ENCODE measurements around the gene MYO18B.

The MYO18B gene

GRCh38 chr22:25750569-25751173, 8.7 kb downstream of the MYO18B start:
- DNase-seq (ENCODE audit: low read depth) = no peak

DNA sequence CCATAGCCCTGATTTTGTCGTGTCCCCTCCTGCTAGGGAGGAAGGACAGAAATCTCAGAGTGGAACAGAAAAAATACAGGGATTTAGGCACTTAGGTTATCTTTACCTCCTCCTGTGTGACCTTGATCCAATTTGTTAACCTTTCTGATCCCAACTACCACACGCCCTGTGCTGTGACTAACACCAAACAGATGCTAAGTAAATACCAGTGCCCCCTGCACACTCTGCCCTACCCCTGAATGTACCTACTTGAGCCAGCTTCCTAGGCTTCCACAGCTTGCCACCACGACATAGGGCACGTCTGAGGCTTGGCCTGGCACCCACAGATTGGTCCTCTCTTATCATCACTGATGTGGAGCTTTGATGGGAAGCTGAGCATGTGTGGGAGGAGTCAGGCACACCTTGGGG, 9.2 kb downstream of the MYO18B start:
- DNase-seq (ENCODE audit: low read depth) = no peak

GRCh38 chr22:25752615-25753214, 10.7 kb downstream of the MYO18B start:
- DNase-seq (ENCODE audit: low read depth) = no peak

DNA sequence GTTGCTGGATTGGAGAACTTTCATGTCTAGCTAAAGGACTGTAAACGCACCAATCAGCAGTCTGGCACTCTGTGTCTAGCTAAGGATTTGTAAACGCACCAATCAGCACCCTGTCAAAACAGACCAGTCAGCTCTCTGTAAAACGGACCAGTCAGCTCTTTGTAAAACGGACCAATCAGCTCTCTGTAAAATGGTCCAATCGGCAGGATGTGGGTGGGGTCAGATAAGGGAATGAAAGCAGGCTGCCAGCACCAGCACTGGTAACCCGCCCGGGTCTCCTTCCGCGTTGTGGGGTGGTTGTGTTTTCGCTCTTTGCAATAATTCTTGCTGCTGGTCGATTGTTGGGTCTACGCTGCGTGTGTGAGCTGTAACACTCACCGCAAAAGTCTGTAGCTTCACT, 11.3 kb downstream of the MYO18B start:
- DNase-seq (ENCODE audit: low read depth) = no peak

DNA sequence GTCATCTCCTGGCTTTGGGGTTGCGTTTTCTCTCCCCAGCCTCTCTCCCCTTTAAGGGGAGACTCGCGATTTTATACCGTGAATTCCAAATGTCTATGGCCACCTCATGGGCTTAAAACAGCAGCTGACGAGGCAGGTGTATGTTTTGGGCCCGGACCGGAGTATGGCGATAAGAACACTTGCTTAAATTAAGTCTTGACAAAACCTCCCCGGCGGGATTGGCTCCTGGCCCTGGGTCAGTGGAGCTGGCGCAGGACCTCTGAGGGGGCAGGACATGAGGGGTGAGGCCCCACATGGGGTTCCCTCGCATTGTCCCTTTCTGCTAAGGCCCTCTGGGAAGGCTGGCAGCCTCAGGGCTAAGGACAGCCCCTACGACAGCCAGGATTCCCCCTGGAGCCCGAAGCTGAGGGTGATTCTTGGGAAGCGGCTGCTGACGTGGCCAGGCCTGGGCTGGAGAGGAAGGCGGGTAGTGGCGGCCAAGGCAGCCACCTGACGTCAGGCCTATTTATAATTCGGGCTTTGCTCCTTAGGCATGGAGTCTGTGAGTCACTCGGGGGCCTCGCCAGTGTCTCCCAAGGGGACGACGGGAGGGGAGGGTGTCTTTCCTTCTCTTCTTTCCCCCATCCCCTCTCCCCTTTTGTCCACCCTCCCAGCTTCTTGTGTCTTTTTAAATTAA, 12.7 kb downstream of the MYO18B start:
- DNase-seq (ENCODE audit: low read depth) = no peak

DNA sequence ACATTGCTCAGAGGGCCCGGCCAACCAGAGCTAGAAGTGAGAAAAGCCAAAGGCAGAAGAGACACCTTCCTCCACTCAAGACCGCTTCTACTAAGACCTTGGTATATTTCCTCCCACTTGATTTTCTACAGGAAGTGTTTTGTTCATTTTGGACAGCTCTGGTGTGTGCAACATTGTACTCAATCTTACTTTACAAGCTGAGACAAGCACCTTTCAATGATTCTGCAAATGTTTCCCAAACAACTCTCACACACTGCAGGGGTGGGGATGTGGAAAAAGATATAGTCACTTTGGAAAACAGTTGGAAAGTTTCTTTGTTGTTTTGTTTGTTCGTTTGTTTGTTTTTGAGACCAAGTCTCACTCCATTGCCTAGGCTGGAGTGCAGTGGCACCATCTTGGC, 15.7 kb downstream of the MYO18B start:
- no peak for DNase-seq (ENCODE audit: low read depth)

DNA sequence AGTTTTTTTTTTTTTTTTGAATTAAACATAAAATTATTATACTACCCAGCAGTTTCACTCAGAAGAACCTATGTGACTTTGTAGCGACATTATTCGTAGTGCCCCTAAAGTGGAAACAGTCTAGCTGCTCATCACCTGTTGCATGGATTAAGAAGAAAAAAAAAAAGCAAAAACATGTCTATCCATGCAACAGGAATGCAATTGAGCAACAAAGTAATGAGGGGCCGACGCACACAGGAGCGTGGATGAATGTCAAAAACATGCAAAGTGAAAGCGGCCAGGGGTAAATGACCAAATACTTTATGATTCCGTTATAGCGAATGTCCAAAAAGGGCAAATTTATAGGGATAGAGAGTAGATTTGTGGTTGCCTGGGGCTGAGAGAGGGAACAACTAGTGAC, 16.3 kb downstream of the MYO18B start:
- no peak for DNase-seq (ENCODE audit: low read depth)

GRCh38 chr22:25759825-25760231, 17.8 kb downstream of the MYO18B start:
- no peak for DNase-seq (ENCODE audit: low read depth)

DNA sequence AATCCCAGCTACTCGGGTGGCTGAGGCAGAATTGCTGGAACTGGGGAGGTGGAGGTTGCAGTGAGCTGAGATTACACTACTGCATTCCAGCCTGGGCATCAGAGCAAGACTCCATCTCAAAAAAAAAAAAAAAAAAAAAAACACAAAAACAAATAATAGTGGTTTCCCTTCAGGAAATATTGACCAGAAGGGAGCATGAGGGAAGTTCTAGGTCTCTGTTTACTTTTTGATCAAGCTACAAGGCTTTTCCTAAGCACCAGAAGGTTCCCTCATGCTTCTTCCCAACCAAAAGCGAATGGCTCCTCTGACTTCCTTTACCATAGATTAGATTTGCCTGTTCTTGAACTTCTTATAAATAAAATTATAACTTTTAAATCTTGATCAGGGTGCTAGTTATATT, 18.3 kb downstream of the MYO18B start:
- DNase-seq (ENCODE audit: low read depth) = no peak

- no peak for DNase-seq (ENCODE audit: low read depth)
These were observed 19.0 kb downstream of the MYO18B start for GRCh38 chr22:25760848-25761595.

DNA sequence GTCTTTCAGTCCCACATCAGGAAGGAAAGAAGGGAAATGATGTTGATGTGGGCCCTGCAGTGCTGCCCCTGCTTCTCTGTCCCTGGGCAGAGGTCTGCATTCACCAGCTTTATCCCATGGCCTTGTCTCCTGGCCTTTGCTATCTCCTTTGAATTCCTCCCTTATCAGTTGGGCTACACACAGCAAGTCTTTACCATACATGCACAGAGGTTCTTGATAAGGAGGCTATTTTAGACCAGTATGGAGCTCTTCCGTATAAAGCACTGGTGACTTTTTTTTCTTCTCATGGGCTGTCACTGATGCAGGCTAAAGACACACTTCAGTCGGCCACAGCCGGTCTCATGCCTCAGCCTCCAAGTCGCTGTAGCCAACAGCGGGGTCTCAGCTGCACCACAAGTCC, 20.2 kb downstream of the MYO18B start:
- no peak for DNase-seq (ENCODE audit: low read depth)

DNA sequence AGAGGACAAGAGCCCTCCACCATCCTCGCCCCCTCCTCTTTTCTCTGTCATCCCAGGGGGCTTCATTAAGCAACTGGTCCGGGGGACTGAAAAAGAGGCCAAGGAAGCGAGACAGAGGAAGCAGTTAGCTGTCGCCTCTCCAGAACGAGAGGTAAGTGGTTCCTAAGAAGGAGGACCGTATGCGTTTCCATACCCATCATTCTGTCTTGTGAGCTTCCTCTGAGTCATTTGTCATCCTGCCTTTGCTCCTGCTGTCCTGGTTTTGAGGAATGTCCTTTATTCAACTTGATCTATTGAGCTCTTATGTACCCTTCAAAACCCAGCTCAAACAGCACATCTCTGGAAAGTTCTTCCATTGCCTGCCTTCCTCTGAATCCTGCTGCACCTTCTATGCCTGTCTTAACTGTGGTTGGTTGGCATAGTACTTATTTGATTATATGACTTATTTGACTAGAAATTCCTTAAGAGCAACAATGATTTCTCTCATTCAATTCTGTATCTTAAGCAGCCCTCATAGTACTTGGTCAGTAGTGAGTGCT, 21.3 kb downstream of the MYO18B start:
- DNase-seq (ENCODE audit: low read depth) = no peak

- no peak for DNase-seq (ENCODE audit: low read depth)
These were observed 22.5 kb downstream of the MYO18B start for GRCh38 chr22:25764270-25765015.

GRCh38 chr22:25765016-25765367, 23.0 kb downstream of the MYO18B start:
- no peak for DNase-seq (ENCODE audit: low read depth)

DNA sequence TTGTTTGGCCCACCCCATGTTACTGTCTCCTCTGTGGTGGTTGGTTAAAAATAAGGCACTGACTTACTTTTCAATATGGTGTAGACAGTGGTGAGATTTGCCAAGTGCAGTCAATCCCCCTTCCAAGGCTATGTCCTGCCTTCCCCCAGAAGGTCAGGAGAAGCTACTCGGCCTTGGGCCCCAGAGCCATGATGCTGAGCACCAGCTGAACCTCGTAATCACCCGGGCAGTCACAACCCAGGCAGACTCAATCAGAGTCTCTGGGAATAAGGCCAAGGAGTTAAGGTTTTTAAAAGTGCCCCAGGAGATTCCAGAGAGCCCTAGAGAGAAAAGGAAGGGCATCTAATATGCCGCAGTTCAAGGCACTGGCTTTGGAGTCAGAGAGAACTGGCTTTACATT, 23.8 kb downstream of the MYO18B start:
- DNase-seq (ENCODE audit: low read depth) = no peak

DNA sequence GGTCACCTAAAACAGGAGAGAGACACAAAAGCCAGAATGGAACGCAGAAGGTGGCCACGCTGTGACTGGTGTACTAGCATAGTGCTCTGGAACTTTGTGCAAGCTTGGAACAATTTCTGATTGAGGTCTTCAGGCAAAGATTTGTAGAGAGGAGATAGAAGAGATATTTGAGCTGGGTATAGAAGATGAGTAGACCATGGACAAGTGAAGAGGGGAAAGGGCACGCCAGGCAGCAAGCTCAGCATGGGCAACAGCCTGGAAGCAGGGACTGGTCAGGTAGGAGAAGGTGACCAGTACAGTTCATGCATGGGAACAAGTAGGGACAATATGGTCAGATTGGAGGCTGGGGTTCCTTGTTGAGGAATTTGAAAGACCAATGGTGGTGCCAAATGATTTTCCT, 24.4 kb downstream of the MYO18B start:
- DNase-seq (ENCODE audit: low read depth) = no peak

GRCh38 chr22:25770333-25770732, 28.3 kb downstream of the MYO18B start:
- DNase-seq (ENCODE audit: low read depth) = no peak

- no peak for DNase-seq (ENCODE audit: low read depth)
These were observed 30.3 kb downstream of the MYO18B start for GRCh38 chr22:25772288-25772687.

DNA sequence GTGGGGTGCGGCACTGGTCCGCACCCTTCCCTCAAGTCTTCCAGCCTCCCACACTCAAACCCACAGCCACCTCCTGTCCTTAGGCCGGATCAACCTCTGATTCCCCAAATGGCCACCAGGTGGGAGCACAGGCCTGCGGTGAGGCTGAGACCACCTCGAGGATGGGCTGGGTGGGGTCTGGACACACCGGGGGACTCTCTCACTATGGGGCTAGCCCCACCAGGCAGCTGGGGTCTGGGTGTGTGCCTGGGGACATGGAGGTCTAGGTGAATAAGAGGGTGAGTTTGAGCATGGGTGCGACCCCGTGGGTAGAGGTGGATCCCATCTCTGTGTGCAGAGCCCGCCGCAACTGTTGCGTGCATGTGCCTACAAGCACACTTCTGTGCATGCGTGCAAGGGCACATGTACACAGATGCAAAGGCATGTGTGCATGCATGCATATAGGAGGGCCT, 32.6 kb downstream of the MYO18B start:
- no peak for DNase-seq (ENCODE audit: low read depth)

DNA sequence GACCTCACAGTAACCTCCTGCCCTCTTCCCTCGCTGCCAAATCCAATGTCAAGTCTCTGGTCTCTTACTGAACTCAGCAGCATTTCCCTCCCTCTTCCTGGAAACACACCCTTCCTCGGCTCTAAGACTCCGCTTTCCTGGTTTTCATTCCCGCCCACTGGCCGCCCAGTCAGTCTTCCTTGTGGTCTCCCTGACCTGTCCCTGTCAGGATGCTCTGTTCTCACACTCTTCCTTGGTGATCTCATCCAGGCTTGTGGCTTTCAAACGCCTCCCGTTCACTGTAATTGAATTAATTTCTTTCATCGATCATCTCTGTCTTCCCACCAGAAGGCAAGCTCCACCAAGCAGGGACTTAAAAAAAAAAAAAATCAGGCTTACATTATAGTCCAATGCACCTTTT, 33.5 kb downstream of the MYO18B start:
- DNase-seq (ENCODE audit: low read depth) = no peak

- DNase-seq (ENCODE audit: low read depth) = no peak
These were observed 35.4 kb downstream of the MYO18B start for GRCh38 chr22:25777411-25777810.

GRCh38 chr22:25777870-25778269, 35.9 kb downstream of the MYO18B start:
- DNase-seq (ENCODE audit: low read depth) = no peak
